ENCODE data around the gene EDAR.

EDAR gene

DNA sequence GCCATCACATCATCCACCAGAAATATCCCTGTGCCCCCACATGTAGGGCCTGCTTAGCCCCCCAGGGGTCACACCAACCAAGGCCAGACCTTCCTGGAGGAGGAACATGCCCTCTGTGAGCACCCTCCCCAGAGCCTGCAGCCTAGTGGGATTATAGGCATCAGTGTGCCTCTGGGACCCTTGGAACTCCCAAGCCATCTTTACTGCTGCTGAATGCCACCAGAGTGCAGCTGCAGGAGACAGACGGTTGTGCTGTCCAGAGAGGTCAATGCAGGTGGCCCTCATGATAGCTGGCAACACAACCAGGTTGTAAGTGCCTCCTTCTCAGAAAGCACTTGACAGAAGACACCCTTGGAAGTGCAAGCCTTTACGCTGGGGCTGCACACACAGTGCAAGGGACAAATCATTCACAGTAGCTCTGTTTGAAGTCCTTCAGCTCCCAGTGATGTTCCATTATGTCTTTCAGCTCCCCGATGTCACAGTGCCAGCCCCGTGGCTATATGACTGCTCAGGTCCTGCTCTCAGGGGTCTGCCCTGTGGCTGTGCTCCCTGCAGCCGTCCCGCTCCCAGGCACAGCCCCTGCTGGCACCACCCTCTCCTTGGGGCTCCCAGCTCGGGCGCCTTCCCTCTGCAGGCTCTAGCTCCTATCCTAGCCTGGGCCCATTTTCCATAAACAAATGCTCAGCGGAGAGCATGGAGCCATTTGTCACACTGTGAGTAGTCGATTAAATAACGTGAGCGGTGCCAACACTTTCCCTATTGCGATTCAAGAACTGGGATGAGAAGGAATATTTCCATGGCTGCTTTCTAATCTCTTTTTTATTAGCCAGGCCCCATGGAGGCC is 65.1 kb downstream of the EDAR start:
- DNase-seq, result no peak

- no peak for DNase-seq
Measured at GRCh38 chr2:108923019-108923700, 65.9 kb downstream of the EDAR start.

DNA sequence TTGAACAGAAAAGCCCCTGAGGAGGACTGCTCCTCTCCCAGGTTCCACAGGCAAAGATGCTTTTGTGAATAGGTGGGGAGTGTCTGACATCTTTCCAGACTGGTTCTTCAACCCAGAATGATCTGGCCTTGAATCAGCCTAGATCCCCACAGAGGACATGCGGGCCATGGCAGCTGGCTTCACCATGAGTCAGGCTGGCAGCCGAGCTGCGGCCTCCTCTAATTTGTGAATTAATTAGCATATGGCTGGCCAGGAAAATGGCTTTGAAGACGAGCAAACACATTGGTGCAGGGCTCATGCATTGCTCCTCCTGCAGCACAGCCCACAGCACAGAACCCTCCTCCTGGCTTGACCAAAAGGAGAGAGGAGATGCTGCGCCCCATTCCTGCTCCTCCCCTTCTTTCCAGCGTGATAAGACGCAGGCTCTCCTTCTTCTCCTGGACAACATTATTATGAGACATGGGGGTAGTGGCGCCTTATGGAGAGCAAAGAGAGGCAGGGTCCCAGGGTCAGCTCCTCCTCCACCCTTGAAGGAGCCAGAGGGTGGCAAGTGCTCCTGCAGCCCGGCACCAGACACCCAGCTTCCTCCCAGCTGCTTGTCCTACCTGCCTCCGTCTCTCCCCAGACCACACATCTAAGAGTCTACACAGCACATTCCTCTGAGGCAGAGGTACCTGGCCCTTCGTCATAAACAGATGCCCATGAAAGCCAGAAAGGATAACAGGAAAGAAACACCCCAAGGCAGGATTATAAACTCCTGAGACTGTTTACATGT is 66.7 kb downstream of the EDAR start:
- DNase-seq, result peak; percentile 38

GRCh38 chr2:108921096-108922030 is 67.7 kb downstream of the EDAR start:
- DNase-seq, result no peak

DNA sequence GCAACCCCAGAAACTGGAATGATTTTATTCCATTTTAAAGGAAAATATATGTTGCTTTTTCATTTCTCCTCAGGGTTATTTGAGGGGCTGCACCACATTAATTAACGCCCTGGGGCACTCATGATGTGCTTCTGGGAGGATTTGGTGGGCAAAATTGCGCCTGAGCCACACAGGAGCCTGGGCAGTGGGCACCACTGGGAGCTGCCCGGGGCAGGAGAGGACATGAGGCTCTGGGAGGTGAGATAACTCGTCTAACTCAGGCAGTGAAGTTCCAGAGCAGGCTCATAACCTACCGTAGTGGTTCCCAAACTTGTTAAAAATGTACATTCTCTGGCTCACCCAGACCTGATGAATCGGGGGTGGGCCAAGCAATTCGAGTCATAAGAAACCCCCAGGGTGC is 68.3 kb downstream of the EDAR start:
- DNase-seq, result no peak

DNA sequence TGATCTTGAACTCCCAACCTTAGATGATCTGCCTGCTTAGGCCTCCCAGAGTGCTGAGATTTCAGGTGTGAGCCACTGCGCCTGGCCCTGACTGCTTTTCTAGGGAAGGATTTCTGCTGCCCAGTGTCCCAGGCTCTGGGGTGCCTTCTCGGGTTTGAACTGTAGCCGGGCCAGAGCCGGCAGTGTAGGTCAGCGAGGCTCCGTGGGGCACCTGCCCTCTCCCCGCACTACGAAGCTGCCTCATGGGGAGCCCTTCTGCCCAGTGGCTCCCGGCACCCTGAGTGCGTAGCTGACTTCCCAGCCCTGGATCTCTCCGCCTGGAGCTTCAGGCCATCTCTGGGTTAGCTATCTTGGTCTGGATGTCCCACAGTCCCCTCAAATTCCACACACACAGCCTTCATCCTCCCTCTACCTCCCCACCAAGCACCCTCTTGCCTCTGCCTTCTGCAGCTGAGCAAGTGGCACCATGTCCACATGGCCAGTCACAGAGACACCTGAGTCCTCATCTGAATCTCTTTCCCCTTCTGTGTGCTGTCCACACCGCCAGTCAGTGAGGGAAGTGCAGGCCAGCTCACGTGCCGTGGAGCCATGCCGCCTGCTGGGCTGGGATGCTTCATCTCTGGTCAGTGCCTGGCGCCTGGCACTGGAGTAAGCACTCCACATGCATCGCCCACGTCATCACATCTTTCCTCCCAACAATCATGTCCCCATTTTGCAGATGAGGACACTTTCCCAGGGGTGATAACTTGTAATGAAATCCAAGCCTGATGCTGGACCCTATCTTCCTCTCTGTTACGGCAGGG is 69.2 kb downstream of the EDAR start:
- no peak for DNase-seq

DNA sequence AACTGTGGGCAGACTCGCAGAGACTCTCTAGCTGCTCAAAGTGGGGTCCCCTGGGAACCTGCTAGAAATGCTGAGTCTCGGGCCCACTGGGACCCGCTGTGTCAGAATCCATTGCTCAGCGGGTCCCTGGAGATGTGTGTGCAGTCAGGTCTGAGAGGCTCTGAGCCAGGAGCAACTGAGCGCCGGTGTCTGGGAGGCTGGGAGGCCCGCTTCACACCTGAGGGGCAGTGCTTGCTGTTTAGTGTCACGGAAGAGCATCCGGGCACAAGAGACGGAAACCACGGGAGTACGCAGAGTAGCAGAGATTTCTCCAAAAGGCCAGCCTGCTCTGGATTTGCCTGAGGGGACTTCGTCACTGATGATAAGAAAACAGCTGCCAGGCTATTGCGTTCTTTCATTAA is 70.1 kb downstream of the EDAR start:
- no peak for DNase-seq

GRCh38 chr2:108918156-108918874 is 70.7 kb downstream of the EDAR start:
- no peak for DNase-seq

DNA sequence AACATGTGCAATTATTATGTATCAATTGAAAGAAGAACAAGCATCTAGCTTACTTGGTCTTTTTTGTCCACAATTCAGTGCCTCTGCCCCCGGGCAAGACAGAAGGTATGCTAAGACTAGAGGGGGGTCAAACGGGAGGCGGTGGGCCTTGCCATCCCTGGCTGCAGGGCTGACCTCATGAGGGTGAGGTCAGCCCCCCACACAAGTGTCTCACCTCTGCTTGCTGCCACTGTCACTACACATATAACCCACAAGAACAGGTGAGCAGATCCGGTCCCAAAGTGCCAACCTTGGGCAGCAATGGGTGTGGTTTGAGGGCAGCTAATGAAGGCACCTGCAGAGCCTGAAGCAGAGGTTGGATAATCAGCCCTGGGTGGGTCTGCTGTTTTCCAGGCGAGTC is 71.5 kb downstream of the EDAR start:
- no peak for DNase-seq

DNA sequence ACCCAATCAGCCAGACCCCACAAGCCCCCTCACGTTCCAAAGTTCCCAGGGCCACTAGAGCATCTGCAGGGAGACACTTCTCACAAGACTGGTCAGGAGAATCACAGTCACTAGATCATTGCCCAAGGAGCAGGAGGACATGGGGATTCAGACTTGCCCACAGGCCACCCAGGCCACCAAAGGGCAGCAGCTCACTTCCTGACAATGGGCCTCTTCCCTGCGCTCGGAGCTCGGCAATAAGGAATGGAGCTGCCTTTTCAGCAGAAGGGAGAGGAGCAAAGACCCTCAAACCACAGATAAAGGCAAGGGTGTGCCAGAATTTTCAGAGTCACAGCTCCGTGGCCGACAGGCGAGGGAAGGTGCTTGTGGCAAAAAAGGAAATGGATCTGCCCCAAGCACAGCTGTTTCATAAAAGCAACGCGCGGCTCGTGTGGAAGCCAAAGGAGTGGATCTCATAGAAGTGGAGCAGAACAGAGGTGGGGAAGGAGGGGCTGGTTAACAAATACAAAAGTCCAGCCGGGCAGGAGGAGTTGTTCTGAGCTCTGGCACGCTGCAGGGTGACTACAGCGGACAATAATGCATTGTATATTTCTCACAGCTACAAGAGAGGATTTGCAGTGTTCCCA is 72.1 kb downstream of the EDAR start:
- no peak for DNase-seq

DNA sequence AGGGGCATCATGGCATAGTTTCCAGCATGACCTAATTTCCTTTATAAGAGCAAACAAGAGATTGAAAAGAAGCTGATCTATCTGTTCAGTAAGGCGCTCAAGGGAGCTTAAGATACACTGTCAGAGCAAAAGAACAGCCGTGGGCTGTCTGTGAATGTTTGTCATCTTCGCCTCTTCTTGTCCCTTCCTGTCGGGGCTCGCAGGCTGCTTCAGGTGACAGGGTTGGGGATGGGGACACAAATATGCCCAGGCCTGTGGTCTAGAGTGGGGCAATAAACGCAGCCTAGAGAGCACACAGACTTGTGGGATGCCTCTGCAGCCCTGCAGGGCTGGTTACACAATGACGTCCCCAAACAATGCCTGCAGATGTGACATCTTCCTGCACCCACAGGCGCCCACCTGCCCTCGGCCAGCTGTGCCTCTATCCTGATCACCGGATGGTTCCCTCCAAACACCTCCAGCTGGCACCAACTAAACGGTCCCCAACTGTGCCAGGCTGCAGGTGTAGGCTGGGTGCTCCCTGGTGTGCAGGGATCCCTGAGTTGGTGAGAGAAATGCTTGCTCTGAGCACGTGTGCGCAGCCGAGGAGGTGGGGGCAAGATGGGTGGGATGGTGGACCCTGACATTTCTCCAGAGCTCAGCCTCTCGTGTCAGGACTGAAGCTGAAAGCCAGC is 72.8 kb downstream of the EDAR start:
- DNase-seq, result no peak

- DNase-seq, result no peak
Measured at GRCh38 chr2:108912629-108912902, 76.5 kb downstream of the EDAR start.

GRCh38 chr2:108911807-108912628 is 77.0 kb downstream of the EDAR start:
- no peak for DNase-seq

DNA sequence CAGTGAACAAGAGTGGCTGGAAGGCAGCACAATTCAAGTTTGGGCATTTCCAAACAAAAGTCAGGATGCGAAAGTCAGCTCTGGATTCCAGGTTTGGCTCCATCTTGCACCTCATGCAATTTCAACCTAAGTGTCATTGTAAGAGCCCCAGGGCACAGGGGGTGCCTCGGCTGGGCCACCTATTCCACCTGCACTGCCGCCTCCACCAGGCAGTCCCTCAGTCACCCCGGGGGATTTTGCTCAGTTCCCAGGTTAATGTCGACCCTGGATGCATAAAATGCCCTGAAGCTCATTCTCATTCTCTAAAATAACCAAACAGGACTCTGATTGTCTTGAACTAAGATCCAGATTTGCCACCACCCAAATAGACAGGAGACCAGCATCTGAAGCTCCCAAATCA is 77.6 kb downstream of the EDAR start:
- DNase-seq, result no peak

GRCh38 chr2:108910541-108911396 is 78.3 kb downstream of the EDAR start:
- DNase-seq, result no peak

GRCh38 chr2:108910011-108910431 is 79.0 kb downstream of the EDAR start:
- no peak for DNase-seq

GRCh38 chr2:108909275-108909823 is 79.7 kb downstream of the EDAR start:
- DNase-seq, result no peak

DNA sequence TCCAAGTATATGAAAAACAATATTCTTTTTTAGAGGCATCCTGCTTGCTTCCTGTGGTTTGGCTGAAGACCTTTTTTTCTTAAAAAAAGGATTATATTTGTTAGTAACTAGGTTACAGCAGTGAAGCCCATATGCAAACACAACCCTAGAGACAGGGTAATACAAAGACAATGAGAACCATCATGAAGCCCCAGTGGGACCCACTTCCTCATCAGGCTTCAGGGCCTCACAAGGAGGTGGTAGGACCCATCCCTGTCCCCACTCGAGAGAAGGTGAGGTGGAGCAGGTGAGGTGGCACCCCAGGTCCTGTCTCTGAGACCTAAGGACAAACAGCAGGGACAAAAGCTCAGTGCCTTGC is 80.3 kb downstream of the EDAR start:
- no peak for DNase-seq
